Measurements from ENCODE around the gene RAB41. TPM values are rescaled to one million over a fixed set of nuclear protein-coding genes. Genes with fewer than 3 reads are reported as not detected.

The RAB41 gene
- total RNA-seq, 1 experiment from 2014 or later: not detected

DNA sequence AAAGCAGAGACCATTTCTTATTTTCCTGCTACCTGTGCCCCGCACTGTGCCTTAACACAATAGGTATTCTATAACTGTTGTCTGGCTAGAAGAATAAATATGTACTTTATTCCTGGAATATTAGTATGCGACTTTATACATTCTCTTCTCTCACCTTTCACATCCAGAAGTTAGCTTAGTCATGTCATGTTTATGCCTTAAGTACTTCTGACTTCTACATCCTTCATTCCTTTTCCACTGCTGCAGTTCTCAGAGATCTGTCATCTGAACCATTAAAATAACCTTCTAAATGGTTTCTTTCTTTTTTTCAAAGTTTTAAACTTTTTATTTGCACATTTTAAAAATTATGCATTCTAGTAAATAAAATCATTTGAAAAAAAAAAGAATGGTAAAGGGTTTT, 42.4 kb downstream of the RAB41 start:
- no peak overlapping the region for H3K4ac ChIP-seq (ENCODE audit: low read depth, low read length)
- H3K18ac ChIP-seq (ENCODE audit: insufficient read length, low read depth, low read length): no peak overlapping the region
- H3K9ac ChIP-seq (ENCODE audit: extremely low read depth, insufficient read length, low read length): no peak overlapping the region
- no peak overlapping the region for H2AFZ ChIP-seq (ENCODE audit: low read length)
- H4K20me1 ChIP-seq (ENCODE audit: control insufficient read depth, insufficient read depth, insufficient read length): no peaks in the 10 kb centered on the region
- H3K27me3 ChIP-seq (ENCODE audit: insufficient read depth, low read length): no peaks in the 10 kb centered on the region
- H3K4me2 ChIP-seq (ENCODE audit: insufficient read depth, insufficient read length, low read length): no peak overlapping the region
- no peaks in the 10 kb centered on the region for H3K27me3 Mint-ChIP-seq (ENCODE audit: low read depth)
- H2BK5ac ChIP-seq (ENCODE audit: insufficient read length, low read length): no peak overlapping the region
- no peak overlapping the region for H2BK20ac ChIP-seq (ENCODE audit: low read depth, low read length, poor library complexity, severe bottlenecking)
- H4K91ac ChIP-seq (ENCODE audit: insufficient read length, low read depth, low read length): no peak overlapping the region
- DNase-seq: no peak
- H2AK5ac ChIP-seq (ENCODE audit: insufficient read length, low read length): no peak overlapping the region
- H3K79me1 ChIP-seq (ENCODE audit: insufficient read depth, low read depth, low read length, poor library complexity, severe bottlenecking): no peaks in the 10 kb centered on the region
- no peak overlapping the region for H4K8ac ChIP-seq (replicated peaks; ENCODE audit: insufficient read length, low read depth, low read length)
- no peaks in the 10 kb centered on the region for H3K4me1 ChIP-seq (ENCODE audit: insufficient read depth, low read length)
- H3K9me3 ChIP-seq (ENCODE audit: control insufficient read depth, low read depth, low read length): peaks cover 23% of the 10 kb centered on the region
- WGBS (ENCODE audit: extremely low coverage, insufficient read length, low lambda C conversion rate): no CpG with 5 or more reads among the region's 2 CpGs
- peaks cover 36 to 39% of the 10 kb centered on the region in 2 experiments for H3K9me3 Mint-ChIP-seq
- H3K4me3 Mint-ChIP-seq: no peak overlapping the region
- TF ChIP-seq, protein P1, sequence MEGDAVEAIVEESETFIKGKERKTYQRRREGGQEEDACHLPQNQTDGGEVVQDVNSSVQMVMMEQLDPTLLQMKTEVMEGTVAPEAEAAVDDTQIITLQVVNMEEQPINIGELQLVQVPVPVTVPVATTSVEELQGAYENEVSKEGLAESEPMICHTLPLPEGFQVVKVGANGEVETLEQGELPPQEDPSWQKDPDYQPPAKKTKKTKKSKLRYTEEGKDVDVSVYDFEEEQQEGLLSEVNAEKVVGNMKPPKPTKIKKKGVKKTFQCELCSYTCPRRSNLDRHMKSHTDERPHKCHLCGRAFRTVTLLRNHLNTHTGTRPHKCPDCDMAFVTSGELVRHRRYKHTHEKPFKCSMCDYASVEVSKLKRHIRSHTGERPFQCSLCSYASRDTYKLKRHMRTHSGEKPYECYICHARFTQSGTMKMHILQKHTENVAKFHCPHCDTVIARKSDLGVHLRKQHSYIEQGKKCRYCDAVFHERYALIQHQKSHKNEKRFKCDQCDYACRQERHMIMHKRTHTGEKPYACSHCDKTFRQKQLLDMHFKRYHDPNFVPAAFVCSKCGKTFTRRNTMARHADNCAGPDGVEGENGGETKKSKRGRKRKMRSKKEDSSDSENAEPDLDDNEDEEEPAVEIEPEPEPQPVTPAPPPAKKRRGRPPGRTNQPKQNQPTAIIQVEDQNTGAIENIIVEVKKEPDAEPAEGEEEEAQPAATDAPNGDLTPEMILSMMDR (conservative IDR thresholded peaks at IDR 0.05): no peak
- no peak overlapping the region for H2BK120ac ChIP-seq (ENCODE audit: low read depth, low read length, poor library complexity, severe bottlenecking)
- H3K27ac Mint-ChIP-seq: no peak overlapping the region
- no peak overlapping the region for H3K27ac ChIP-seq (ENCODE audit: insufficient read length, low read depth, low read length)
- H2BK12ac ChIP-seq (ENCODE audit: insufficient read length, low read depth, low read length): no peak overlapping the region
- no peak overlapping the region for H2BK15ac ChIP-seq (ENCODE audit: low read depth, low read length)
- no peak overlapping the region for H3T11ph ChIP-seq (ENCODE audit: low read length)
- H3K36me3 Mint-ChIP-seq (ENCODE audit: insufficient read depth in 1 of 3, low read depth in 3 of 3): peaks cover 2 to 12% (median 8%) of the 10 kb centered on the region in 3 experiments; a peak in 3 of 7 replicates
- H3K56ac ChIP-seq (ENCODE audit: insufficient read length, low read depth, low read length): no peak overlapping the region
- no peaks in the 10 kb centered on the region for H3K23me2 ChIP-seq (ENCODE audit: insufficient read length, low read depth, low read length, poor library complexity, severe bottlenecking)
- no peaks in the 10 kb centered on the region for H3K4me1 Mint-ChIP-seq
- H3K23ac ChIP-seq (ENCODE audit: insufficient read length, low read depth, low read length): no peak overlapping the region
- no peak overlapping the region for H4K5ac ChIP-seq (ENCODE audit: insufficient read length, low read depth, low read length)
- H3K79me2 ChIP-seq (ENCODE audit: insufficient read depth, low read length): no peaks in the 10 kb centered on the region
- no peak overlapping the region for H3K14ac ChIP-seq (ENCODE audit: insufficient read depth, low read length)
